NCI-H69 (cell line): ENCODE measurements around the gene SLC22A23.

ENCODE experiments used
- DNase-seq: peaks from one replicate; lab custom pipeline; 2025; lab: John Stamatoyannopoulos, UW

Gene SLC22A23

GRCh38 chr6:3351829-3352524 is 104.9 kb downstream of the SLC22A23 start:
- no peak for DNase-seq

- DNase-seq = peak; percentile 45
Observed at GRCh38 chr6:3351105-3351676, 105.7 kb downstream of the SLC22A23 start.

GRCh38 chr6:3350252-3350796 is 106.5 kb downstream of the SLC22A23 start:
- DNase-seq = no peak

GRCh38 chr6:3349388-3350251 is 107.2 kb downstream of the SLC22A23 start:
- no peak for DNase-seq

GRCh38 chr6:3348821-3349220 is 108.0 kb downstream of the SLC22A23 start:
- DNase-seq = no peak

GRCh38 chr6:3347826-3348225 is 109.0 kb downstream of the SLC22A23 start:
- DNase-seq = no peak

GRCh38 chr6:3347247-3347646 is 109.6 kb downstream of the SLC22A23 start:
- DNase-seq = no peak

GRCh38 chr6:3346476-3346875 is 110.4 kb downstream of the SLC22A23 start:
- DNase-seq = no peak

- DNase-seq = no peak
Observed at GRCh38 chr6:3345836-3346235, 111.0 kb downstream of the SLC22A23 start.

- peak; percentile 23 for DNase-seq
Observed at GRCh38 chr6:3343089-3343883, 113.6 kb downstream of the SLC22A23 start.

- DNase-seq = no peak
Observed at GRCh38 chr6:3341467-3341866, 115.4 kb downstream of the SLC22A23 start.

GRCh38 chr6:3340894-3341293 is 116.0 kb downstream of the SLC22A23 start:
- no peak for DNase-seq

- no peak for DNase-seq
Observed at GRCh38 chr6:3340358-3340802, 116.5 kb downstream of the SLC22A23 start.

GRCh38 chr6:3339811-3340210 is 117.0 kb downstream of the SLC22A23 start:
- peak; percentile 57 for DNase-seq

GRCh38 chr6:3337521-3338350 is 119.1 kb downstream of the SLC22A23 start:
- peak; percentile 61 for DNase-seq

- peak; percentile 44 for DNase-seq
Observed at GRCh38 chr6:3336859-3337515, 119.9 kb downstream of the SLC22A23 start.

GRCh38 chr6:3336066-3336786 is 120.6 kb downstream of the SLC22A23 start:
- DNase-seq = peak; percentile 19

- no peak for DNase-seq
Observed at GRCh38 chr6:3335169-3335568, 121.7 kb downstream of the SLC22A23 start.

GRCh38 chr6:3334555-3334954 is 122.3 kb downstream of the SLC22A23 start:
- peak; percentile 86 for DNase-seq

GRCh38 chr6:3333263-3333662 is 123.6 kb downstream of the SLC22A23 start:
- DNase-seq = peak; percentile 72
